HepG2 (cell line): ENCODE measurements around the gene ABCB7. TPM values are rescaled to one million over a fixed set of nuclear protein-coding genes. Genes with fewer than 3 reads are reported as not detected.

Experiments used
- ATAC-seq: fragments of 200-7000 bp; cut with Tn5 transposase; 3 replicates; pipeline ENCODE4 v1.9.1; 2020; ENCODE audit warnings: mild to moderate bottlenecking, moderate library complexity
- BruUV-seq: library from RNA; stranded (reverse); fragments of 400-500 nt; replicated peaks from 2 replicates; lab custom pipeline; 2021; lab: Mats Ljungman, UMichigan
- CTCF ChIA-PET: fragments of 300-600 bp; formaldehyde crosslinking; extraction: SDS; loops from one replicate; lab custom pipeline; 2021; ENCODE audit warnings: low total read pairs, inconsistent platforms, low intra/inter-chr PET ratio; lab: Yijun Ruan, JAX
- POLR2A ChIA-PET: fragments of 350-600 bp; sonication (Branson Sonifier 250); formaldehyde crosslinking; loops from one replicate; lab custom pipeline; 2020; ENCODE audit warnings: antibody characterized with exemption, inconsistent platforms; lab: Yijun Ruan, JAX
- DNase-seq: peaks from one replicate; pipeline ENCODE4 v3.0.0-alpha.2; 2015; ENCODE audit warnings: low spot score
- FAIRE-seq: peaks from 3 replicates; lab custom pipeline; 2011; peaks lifted over from hg19 to GRCh38; lab: Jason Lieb, UNC
- H2AFZ ChIP-seq: one replicate; pipeline ENCODE4 v1.6.1; 2011; ENCODE audit warnings: low read length, inconsistent platforms
- H3K27ac ChIP-seq: fragments of 300-600 bp; 3 replicates; pipeline ENCODE4 v1.8.0; 2011; ENCODE audit warnings: mixed run types, mild to moderate bottlenecking, mixed read lengths, low read length, inconsistent platforms; ENCODE audit not compliant: insufficient read depth; ENCODE audit errors: extremely low read length
- H3K27me3 ChIP-seq, 2 experiments: fragments of 200-600 bp in 1 of 2; 2 replicates in 1 of 2; 3 replicates in 1 of 2; pipeline versions ENCODE4 v1.6.0 to v1.8.0; 2011; ENCODE audit warnings: low read length in 2 of 2, mild to moderate bottlenecking in 2 of 2, moderate library complexity in 2 of 2, inconsistent platforms in 1 of 2; ENCODE audit not compliant: insufficient read depth in 2 of 2, control insufficient read depth in 1 of 2
- H3K36me3 ChIP-seq, 2 experiments: fragments of 200-600 bp in 1 of 2; replicated peaks in 1 of 2; 2 replicates in 1 of 2; 3 replicates in 1 of 2; pipeline versions ENCODE4 v1.5.1 to v1.8.0; 2011; ENCODE audit warnings: low read length in 2 of 2, inconsistent platforms in 1 of 2; ENCODE audit not compliant: insufficient read depth in 2 of 2, control insufficient read depth in 1 of 2
- H3K4me1 ChIP-seq: 2 replicates; pipeline ENCODE4 v1.5.1; 2012; ENCODE audit warnings: low read length, inconsistent platforms; ENCODE audit not compliant: insufficient read depth
- H3K4me2 ChIP-seq: 2 replicates; pipeline ENCODE4 v1.6.0; 2011; ENCODE audit warnings: low read depth, low read length, inconsistent platforms
- H3K4me3 ChIP-seq, 3 experiments: fragments of 200-600 bp in 1 of 3; sonication (generic), shearing (Covaris generic) in 1 of 3; replicated peaks in 1 of 3; 2 replicates each; pipeline ENCODE4 v1.5.1; 2011 to 2016; ENCODE audit warnings: low read length in 3 of 3, inconsistent platforms in 2 of 3, low read depth in 2 of 3, mild to moderate bottlenecking in 2 of 3, control low read depth in 1 of 3, mixed read lengths in 1 of 3; ENCODE audit not compliant: insufficient read depth in 1 of 3
- H3K79me2 ChIP-seq: one replicate; pipeline ENCODE4 v1.6.1; 2011; ENCODE audit warnings: low read length, inconsistent platforms; ENCODE audit not compliant: insufficient read depth
- H3K9ac ChIP-seq: 2 replicates; pipeline ENCODE4 v1.6.0; 2011; ENCODE audit warnings: mild to moderate bottlenecking, low read depth, low read length, inconsistent platforms; ENCODE audit not compliant: insufficient read depth
- H3K9me3 ChIP-seq: 2 replicates; pipeline ENCODE4 v1.5.1; 2012; ENCODE audit warnings: mild to moderate bottlenecking, low read length
- H4K20me1 ChIP-seq: 2 replicates; pipeline ENCODE4 v1.6.0; 2011; ENCODE audit warnings: inconsistent platforms, mild to moderate bottlenecking, low read length, moderate library complexity; ENCODE audit not compliant: insufficient read depth
- EEA1 ChIP-seq: sonication (generic); formaldehyde crosslinking; IDR thresholded peaks from 2 replicates; pipeline ENCODE4 v1.5.1; 2020; ENCODE audit warnings: mild to moderate bottlenecking, missing genetic modification reagents, borderline replicate concordance
- EZH2 ChIP-seq: conservative IDR thresholded peaks from 2 replicates; pipeline ENCODE4 v1.6.1; 2012; ENCODE audit warnings: mild to moderate bottlenecking, low read depth, low read length, moderate library complexity
- FOXP1 ChIP-seq, 2 experiments: fragments of 450-650 bp in 1 of 2; IDR thresholded peaks; 2 replicates each; pipeline ENCODE4 v1.6.1; 2017 to 2018; ENCODE audit warnings: antibody characterized with exemption in 1 of 2
- HMG20A ChIP-seq: IDR thresholded peaks from 2 replicates; pipeline ENCODE4 v1.6.1; 2016; ENCODE audit warnings: borderline replicate concordance
- KLF13 ChIP-seq: sonication (generic); formaldehyde crosslinking; IDR thresholded peaks from 2 replicates; pipeline ENCODE4 v1.4.0; 2020; ENCODE audit warnings: mild to moderate bottlenecking, missing genetic modification reagents
- MZF1 ChIP-seq: sonication (generic); formaldehyde crosslinking; IDR thresholded peaks from 2 replicates; pipeline ENCODE4 v1.8.1; 2023; ENCODE audit warnings: mild to moderate bottlenecking, missing genetic modification reagents, borderline replicate concordance
- PTBP1 ChIP-seq: fragments of 200-400 bp; formaldehyde crosslinking; IDR thresholded peaks from 2 replicates; pipeline ENCODE4 v1.6.1; 2018; ENCODE audit warnings: low read length, low read depth; ENCODE audit not compliant: poor library complexity, severe bottlenecking
- TBP ChIP-seq: sonication (generic); formaldehyde crosslinking; IDR thresholded peaks from 2 replicates; pipeline ENCODE4 v1.5.0; 2020; ENCODE audit warnings: missing genetic modification reagents
- TBX2 ChIP-seq: sonication (generic); formaldehyde crosslinking; IDR thresholded peaks from 2 replicates; pipeline ENCODE4 v1.5.0; 2020; ENCODE audit warnings: missing genetic modification reagents, mild to moderate bottlenecking, borderline replicate concordance
- ZNF619 ChIP-seq: sonication (generic); formaldehyde crosslinking; IDR thresholded peaks from 2 replicates; pipeline ENCODE4 v1.4.0; 2020; ENCODE audit warnings: mild to moderate bottlenecking, missing genetic modification reagents
- in situ Hi-C: cut with HindIII; loops from 2 replicates; pipeline ENCODE4 v1.10.0; 2017; ENCODE audit warnings: low pct_unique_long_range_greater_than_20kb; ENCODE audit not compliant: extremely low pct_ligation_motif_present
- intact Hi-C: fragments of 100-400 bp; cut with micrococcal nuclease; formaldehyde crosslinking; loops from one replicate; pipeline ENCODE4 v1.10.0; 2022; ENCODE audit not compliant: unreplicated experiment
- polyA plus RNA-seq, 8 experiments: library from polyadenylated mRNA; depleted of rRNA in 3 of 8; stranded (reverse) in 7 of 8; unstranded in 1 of 8; fragments of >200 nt; fragmentation: Illumina TruSeq in 4 of 8; extraction: Trizol in 4 of 8; gene quantifications; 2 replicates each; pipeline versions ENCODE4 v1.2.1 to v1.2.3, GENCODE V29; 2011 to 2016; ENCODE audit warnings: low read depth in 4 of 8, missing spikeins in 1 of 8, mixed read lengths in 1 of 8; ENCODE audit not compliant: insufficient read depth in 1 of 8
- total RNA-seq, 5 experiments: library from RNA; depleted of rRNA; stranded (reverse); fragments of >200 nt; fragmentation: Illumina TruSeq; extraction: Trizol; gene quantifications; 2 replicates each; pipeline ENCODE4 v1.2.3, GENCODE V29; 2016; ENCODE audit warnings: low read depth in 1 of 5
- TF ChIP-seq, protein P1 (sequence below), 2 experiments: fragments of 450-650 bp in 1 of 2; sonication (generic) in 1 of 2; formaldehyde crosslinking; IDR thresholded peaks; 2 replicates each; pipeline versions ENCODE4 v1.5.0 to v1.8.0; 2020 to 2022; ENCODE audit warnings: mild to moderate bottlenecking in 1 of 2, missing genetic modification reagents in 1 of 2
- TF ChIP-seq, protein P2 (sequence below): IDR thresholded peaks from 2 replicates; pipeline ENCODE4 v1.4.0; 2020; ENCODE audit warnings: mild to moderate bottlenecking, missing genetic modification reagents
- TF ChIP-seq, protein P3 (sequence below): fragments of 450-650 bp; IDR thresholded peaks from 2 replicates; pipeline ENCODE4 v1.6.1; 2017
- TF ChIP-seq, protein P4 (sequence below): sonication (generic); formaldehyde crosslinking; IDR thresholded peaks from 2 replicates; pipeline ENCODE4 v1.4.0; 2020; ENCODE audit warnings: mild to moderate bottlenecking, missing genetic modification reagents

The ABCB7 gene
- total and polyA plus RNA-seq, 2 of the 13 experiments (the other 11 are each of a cell fraction or from before 2014, with no cell fraction given): 27.7 to 28.7 TPM

DNA sequence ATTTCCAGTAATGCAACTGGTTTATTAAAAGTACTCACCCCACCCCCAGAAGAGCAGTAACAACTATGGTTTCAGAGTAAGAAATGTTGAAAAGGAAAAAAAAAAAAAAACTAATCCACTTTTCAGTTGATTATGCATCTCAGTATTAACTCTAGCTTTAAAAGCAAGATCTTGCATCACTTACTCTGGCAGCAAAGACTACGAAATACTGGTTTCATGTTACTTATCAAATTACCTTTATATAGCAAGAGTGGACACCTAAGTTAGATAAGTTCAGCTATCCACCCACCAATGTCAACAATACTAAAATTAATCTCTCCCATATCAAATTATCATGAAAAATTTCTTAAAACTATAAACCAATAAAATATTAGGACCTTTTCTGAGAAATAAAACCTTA lies 105.0 kb downstream of the ABCB7 start (continued):
- no peak for TF ChIP-seq ZNF619
- TF ChIP-seq, protein P1, sequence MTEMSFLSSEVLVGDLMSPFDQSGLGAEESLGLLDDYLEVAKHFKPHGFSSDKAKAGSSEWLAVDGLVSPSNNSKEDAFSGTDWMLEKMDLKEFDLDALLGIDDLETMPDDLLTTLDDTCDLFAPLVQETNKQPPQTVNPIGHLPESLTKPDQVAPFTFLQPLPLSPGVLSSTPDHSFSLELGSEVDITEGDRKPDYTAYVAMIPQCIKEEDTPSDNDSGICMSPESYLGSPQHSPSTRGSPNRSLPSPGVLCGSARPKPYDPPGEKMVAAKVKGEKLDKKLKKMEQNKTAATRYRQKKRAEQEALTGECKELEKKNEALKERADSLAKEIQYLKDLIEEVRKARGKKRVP (CRISPR knock-in tag; IDR thresholded peaks at IDR 0.05): no peak
- no peak for TF ChIP-seq HMG20A
- no peak for TF ChIP-seq TBP (CRISPR knock-in tag)
- no peak for TF ChIP-seq EEA1 (CRISPR knock-in tag)
- TF ChIP-seq, all 625 proteins: peak for 0

DNA sequence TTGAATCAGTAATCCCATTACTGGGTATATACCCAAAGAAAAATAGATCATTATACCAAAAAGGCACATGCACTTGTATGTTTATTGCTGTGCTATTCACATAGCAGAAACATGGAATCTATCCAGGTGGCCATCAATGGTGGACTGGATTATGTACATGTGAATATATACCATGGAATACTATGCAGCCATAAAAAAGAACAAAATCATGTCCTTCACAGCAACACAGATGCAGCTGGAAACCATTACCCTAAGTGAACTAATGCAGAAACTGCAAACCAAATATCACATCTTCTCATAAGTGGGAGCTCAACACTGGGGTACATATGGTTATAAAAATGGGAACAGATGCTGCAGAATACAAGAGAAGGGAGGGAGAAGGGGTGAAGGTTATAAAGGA lies 110.7 kb downstream of the ABCB7 start:
- no peak for DNase-seq
- Histone ChIP-seq H3K4me3 (no peak overlapping the region), H3K27me3 (no peaks in the 10 kb centered on the region), H3K36me3 (no peaks in the 10 kb centered on the region), H3K9me3 (no peaks in the 10 kb centered on the region), H4K20me1 (no peaks in the 10 kb centered on the region), H3K79me2 (no peaks in the 10 kb centered on the region), H2AFZ (no peak overlapping the region), H3K9ac (no peak overlapping the region), H3K4me2 (no peak overlapping the region), H3K4me1 (no peaks in the 10 kb centered on the region), H3K27ac (no peak overlapping the region)
- no peak for FAIRE-seq
- intact Hi-C loops (no loop called here), in situ Hi-C loops (loop anchor here (25.0 kb wide), 1 partner anchor 567 kb away; no protein-coding TSS in a partner anchor)
- CTCF ChIA-PET: no interaction called here
- no TSS peak for BruUV-seq
- ATAC-seq: no peak
- POLR2A ChIA-PET: no interaction called here
- TF ChIP-seq, protein P2, sequence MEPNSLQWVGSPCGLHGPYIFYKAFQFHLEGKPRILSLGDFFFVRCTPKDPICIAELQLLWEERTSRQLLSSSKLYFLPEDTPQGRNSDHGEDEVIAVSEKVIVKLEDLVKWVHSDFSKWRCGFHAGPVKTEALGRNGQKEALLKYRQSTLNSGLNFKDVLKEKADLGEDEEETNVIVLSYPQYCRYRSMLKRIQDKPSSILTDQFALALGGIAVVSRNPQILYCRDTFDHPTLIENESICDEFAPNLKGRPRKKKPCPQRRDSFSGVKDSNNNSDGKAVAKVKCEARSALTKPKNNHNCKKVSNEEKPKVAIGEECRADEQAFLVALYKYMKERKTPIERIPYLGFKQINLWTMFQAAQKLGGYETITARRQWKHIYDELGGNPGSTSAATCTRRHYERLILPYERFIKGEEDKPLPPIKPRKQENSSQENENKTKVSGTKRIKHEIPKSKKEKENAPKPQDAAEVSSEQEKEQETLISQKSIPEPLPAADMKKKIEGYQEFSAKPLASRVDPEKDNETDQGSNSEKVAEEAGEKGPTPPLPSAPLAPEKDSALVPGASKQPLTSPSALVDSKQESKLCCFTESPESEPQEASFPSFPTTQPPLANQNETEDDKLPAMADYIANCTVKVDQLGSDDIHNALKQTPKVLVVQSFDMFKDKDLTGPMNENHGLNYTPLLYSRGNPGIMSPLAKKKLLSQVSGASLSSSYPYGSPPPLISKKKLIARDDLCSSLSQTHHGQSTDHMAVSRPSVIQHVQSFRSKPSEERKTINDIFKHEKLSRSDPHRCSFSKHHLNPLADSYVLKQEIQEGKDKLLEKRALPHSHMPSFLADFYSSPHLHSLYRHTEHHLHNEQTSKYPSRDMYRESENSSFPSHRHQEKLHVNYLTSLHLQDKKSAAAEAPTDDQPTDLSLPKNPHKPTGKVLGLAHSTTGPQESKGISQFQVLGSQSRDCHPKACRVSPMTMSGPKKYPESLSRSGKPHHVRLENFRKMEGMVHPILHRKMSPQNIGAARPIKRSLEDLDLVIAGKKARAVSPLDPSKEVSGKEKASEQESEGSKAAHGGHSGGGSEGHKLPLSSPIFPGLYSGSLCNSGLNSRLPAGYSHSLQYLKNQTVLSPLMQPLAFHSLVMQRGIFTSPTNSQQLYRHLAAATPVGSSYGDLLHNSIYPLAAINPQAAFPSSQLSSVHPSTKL (CRISPR knock-in tag): no peak
- TF ChIP-seq, protein P3, sequence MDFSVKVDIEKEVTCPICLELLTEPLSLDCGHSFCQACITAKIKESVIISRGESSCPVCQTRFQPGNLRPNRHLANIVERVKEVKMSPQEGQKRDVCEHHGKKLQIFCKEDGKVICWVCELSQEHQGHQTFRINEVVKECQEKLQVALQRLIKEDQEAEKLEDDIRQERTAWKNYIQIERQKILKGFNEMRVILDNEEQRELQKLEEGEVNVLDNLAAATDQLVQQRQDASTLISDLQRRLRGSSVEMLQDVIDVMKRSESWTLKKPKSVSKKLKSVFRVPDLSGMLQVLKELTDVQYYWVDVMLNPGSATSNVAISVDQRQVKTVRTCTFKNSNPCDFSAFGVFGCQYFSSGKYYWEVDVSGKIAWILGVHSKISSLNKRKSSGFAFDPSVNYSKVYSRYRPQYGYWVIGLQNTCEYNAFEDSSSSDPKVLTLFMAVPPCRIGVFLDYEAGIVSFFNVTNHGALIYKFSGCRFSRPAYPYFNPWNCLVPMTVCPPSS: no peak
- TF ChIP-seq EZH2 (no peak), FOXP1 (IDR thresholded peaks at IDR 0.05) (no peak), FOXP1 (CRISPR knock-in tag; IDR thresholded peaks at IDR 0.05) (no peak), PTBP1 (no peak), KLF13 (CRISPR knock-in tag) (no peak), TBX2 (CRISPR knock-in tag) (no peak), MZF1 (CRISPR knock-in tag) (no peak)
- TF ChIP-seq, protein P4, sequence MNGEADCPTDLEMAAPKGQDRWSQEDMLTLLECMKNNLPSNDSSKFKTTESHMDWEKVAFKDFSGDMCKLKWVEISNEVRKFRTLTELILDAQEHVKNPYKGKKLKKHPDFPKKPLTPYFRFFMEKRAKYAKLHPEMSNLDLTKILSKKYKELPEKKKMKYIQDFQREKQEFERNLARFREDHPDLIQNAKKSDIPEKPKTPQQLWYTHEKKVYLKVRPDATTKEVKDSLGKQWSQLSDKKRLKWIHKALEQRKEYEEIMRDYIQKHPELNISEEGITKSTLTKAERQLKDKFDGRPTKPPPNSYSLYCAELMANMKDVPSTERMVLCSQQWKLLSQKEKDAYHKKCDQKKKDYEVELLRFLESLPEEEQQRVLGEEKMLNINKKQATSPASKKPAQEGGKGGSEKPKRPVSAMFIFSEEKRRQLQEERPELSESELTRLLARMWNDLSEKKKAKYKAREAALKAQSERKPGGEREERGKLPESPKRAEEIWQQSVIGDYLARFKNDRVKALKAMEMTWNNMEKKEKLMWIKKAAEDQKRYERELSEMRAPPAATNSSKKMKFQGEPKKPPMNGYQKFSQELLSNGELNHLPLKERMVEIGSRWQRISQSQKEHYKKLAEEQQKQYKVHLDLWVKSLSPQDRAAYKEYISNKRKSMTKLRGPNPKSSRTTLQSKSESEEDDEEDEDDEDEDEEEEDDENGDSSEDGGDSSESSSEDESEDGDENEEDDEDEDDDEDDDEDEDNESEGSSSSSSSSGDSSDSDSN (CRISPR knock-in tag): no peak
